ENCODE measurements around the gene CARHSP1.
A peak's percentile ranks its signal among the peaks of the same experiment; 100 is the strongest.
"Not testable (repeated sequence)": the region's sequence is repeated elsewhere in the genome, so short reads cannot be mapped to it uniquely, and the experiment has no call there.

CARHSP1 gene

GRCh38 chr16:8868416-8869211 is at the start of gene CARHSP1:
Gene CARHSP1 (minus strand): TSS chr16:8869006. CDS start chr16:8859328, 9,678 bp downstream.
- H3K4me3 ChIP-seq (replicated peaks in 1 of 2; ENCODE audit: low read depth in 2 of 2, low read length in 2 of 2): peak within 1 kb of the TSS; percentile 79 to 81
- peak; percentile 86 to 94 for DNase-seq (ENCODE audit: low read depth in 2 of 2)
- no peak for TF ChIP-seq CTCF (IDR thresholded peaks at IDR 0.05; ENCODE audit: low read depth, low read length)

GRCh38 chr16:8917336-8917735 is 48.5 kb upstream of the CARHSP1 start:
- DNase-seq (ENCODE audit: low read depth in 2 of 2); H3K4me3 ChIP-seq (replicated peaks in 1 of 2; ENCODE audit: low read depth in 2 of 2, low read length in 2 of 2): not testable (repeated sequence)

- H3K4me3 ChIP-seq (replicated peaks in 1 of 2; ENCODE audit: low read depth in 2 of 2, low read length in 2 of 2): no peak overlapping the region
- DNase-seq (ENCODE audit: low read depth in 2 of 2): no peak
- no peak for TF ChIP-seq CTCF (IDR thresholded peaks at IDR 0.05; ENCODE audit: low read depth, low read length)
Observed at GRCh38 chr16:8916541-8917225, 47.9 kb upstream of the CARHSP1 start.

- no peak overlapping the region for H3K4me3 ChIP-seq (replicated peaks in 1 of 2; ENCODE audit: low read depth in 2 of 2, low read length in 2 of 2)
- no peak for DNase-seq (ENCODE audit: low read depth in 2 of 2)
- TF ChIP-seq CTCF (IDR thresholded peaks at IDR 0.05; ENCODE audit: low read depth, low read length): no peak
Observed at GRCh38 chr16:8915722-8916301, 47.0 kb upstream of the CARHSP1 start.

GRCh38 chr16:8914098-8914497 is 45.3 kb upstream of the CARHSP1 start:
- no peak for DNase-seq (ENCODE audit: low read depth in 2 of 2)
- TF ChIP-seq CTCF (IDR thresholded peaks at IDR 0.05; ENCODE audit: low read depth, low read length): no peak
- H3K4me3 ChIP-seq (replicated peaks in 1 of 2; ENCODE audit: low read depth in 2 of 2, low read length in 2 of 2): no peak overlapping the region

- DNase-seq (ENCODE audit: low read depth in 2 of 2): no peak
- no peak for TF ChIP-seq CTCF (IDR thresholded peaks at IDR 0.05; ENCODE audit: low read depth, low read length)
- no peak overlapping the region for H3K4me3 ChIP-seq (replicated peaks in 1 of 2; ENCODE audit: low read depth in 2 of 2, low read length in 2 of 2)
Observed at GRCh38 chr16:8912793-8913192, 44.0 kb upstream of the CARHSP1 start.

GRCh38 chr16:8910811-8911210 is 42.0 kb upstream of the CARHSP1 start:
- no peak overlapping the region for H3K4me3 ChIP-seq (replicated peaks in 1 of 2; ENCODE audit: low read depth in 2 of 2, low read length in 2 of 2)
- DNase-seq (ENCODE audit: low read depth in 2 of 2): no peak
- no peak for TF ChIP-seq CTCF (IDR thresholded peaks at IDR 0.05; ENCODE audit: low read depth, low read length)

Data from cardiac fibroblast (primary cell).